Memory B cell (primary cell): Measurements from ENCODE around the gene SMCO3.
"Not testable (repeated sequence)": the region's sequence is repeated elsewhere in the genome, so short reads cannot be mapped to it uniquely, and the experiment has no call there.

ENCODE experiments used
- ATAC-seq: fragments of 150-1000 bp; cut with Tn5 transposase; 2 replicates; pipeline ENCODE4 v1.10.0; 2021; ENCODE audit warnings: low read depth, mild to moderate bottlenecking, moderate library complexity
- DNase-seq, 2 donors: peaks; one replicate each; pipeline ENCODE4 v3.0.0; 2022; ENCODE audit warnings: low spot score in 2 of 2
- H3K27ac Mint-ChIP-seq: one replicate; pipeline ENCODE4 v1.8.0; 2022; ENCODE audit warnings: mild to moderate bottlenecking, moderate library complexity, mixed read lengths
- H3K27me3 Mint-ChIP-seq: one replicate; pipeline ENCODE4 v1.8.0; 2022; ENCODE audit warnings: mixed read lengths
- H3K36me3 Mint-ChIP-seq: one replicate; pipeline ENCODE4 v1.8.0; 2022; ENCODE audit warnings: mild to moderate bottlenecking, mixed read lengths
- H3K4me1 Mint-ChIP-seq: one replicate; pipeline ENCODE4 v1.8.0; 2022; ENCODE audit warnings: mixed read lengths
- H3K4me3 Mint-ChIP-seq: one replicate; pipeline ENCODE4 v1.8.0; 2022; ENCODE audit warnings: mild to moderate bottlenecking, moderate library complexity, mixed read lengths
- H3K9me3 Mint-ChIP-seq: one replicate; pipeline ENCODE4 v1.8.0; 2022; ENCODE audit warnings: mixed read lengths

SMCO3 gene

GRCh38 chr12:14766020-14766419 lies 48.0 kb downstream of the SMCO3 start:
- H3K27ac Mint-ChIP-seq, H3K4me3 Mint-ChIP-seq, ATAC-seq, DNase-seq, H3K27me3 Mint-ChIP-seq: not testable (repeated sequence)
- Mint-ChIP-seq H3K36me3 (peaks cover 44% of the 10 kb centered on the region), H3K9me3 (peaks cover 13% of the 10 kb centered on the region), H3K4me1 (peaks cover 12% of the 10 kb centered on the region)

- Mint-ChIP-seq H3K4me3 (no peak overlapping the region), H3K27ac (no peak overlapping the region), H3K4me1 (peaks cover 12% of the 10 kb centered on the region), H3K9me3 (peaks cover 14% of the 10 kb centered on the region), H3K27me3 (no peaks in the 10 kb centered on the region), H3K36me3 (peaks cover 47% of the 10 kb centered on the region)
- DNase-seq = no peak
- no peak for ATAC-seq
Observed at GRCh38 chr12:14765398-14765797, 48.6 kb downstream of the SMCO3 start.

GRCh38 chr12:14759711-14760280 lies 54.2 kb downstream of the SMCO3 start:
- H3K36me3 Mint-ChIP-seq = peaks cover 32% of the 10 kb centered on the region
- H3K4me1 Mint-ChIP-seq = not testable (repeated sequence)

GRCh38 chr12:14756334-14757143 lies 57.4 kb downstream of the SMCO3 start:
- peaks cover 3% of the 10 kb centered on the region for H3K4me1 Mint-ChIP-seq
- H3K9me3 Mint-ChIP-seq = peaks cover 7% of the 10 kb centered on the region
- DNase-seq = no peak
- no peak overlapping the region for H3K27ac Mint-ChIP-seq
- H3K36me3 Mint-ChIP-seq = peaks cover 18% of the 10 kb centered on the region
- no peaks in the 10 kb centered on the region for H3K27me3 Mint-ChIP-seq
- no peak for ATAC-seq
- H3K4me3 Mint-ChIP-seq = no peak overlapping the region

More at GRCh38 chr12:14759711-14760280, 54.2 kb downstream of the SMCO3 start:
- H3K27ac Mint-ChIP-seq, H3K4me3 Mint-ChIP-seq, ATAC-seq, H3K27me3 Mint-ChIP-seq, DNase-seq: not testable (repeated sequence)
- H3K9me3 Mint-ChIP-seq = peaks cover 12% of the 10 kb centered on the region
